ENCODE measurements around the gene PAX2.

PAX2 gene

DNA sequence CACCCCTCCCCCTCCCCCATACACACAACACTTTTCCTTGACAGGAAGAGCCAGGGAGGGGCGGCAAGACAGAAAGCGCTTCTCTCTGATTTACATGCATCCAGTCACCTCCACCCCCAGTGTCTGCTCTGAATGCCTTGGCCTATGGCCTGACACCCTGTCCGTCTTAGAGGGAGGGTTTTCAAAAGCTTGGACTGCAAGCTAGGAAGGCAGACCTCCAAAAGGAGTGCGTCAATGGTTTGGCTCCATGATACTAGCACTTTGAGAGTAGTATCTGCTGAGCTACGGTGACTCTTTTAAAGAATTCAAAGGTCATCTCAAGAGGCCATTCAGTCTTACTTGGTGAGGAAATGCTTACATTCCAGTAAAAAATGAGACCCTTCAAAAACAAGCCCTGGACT, 20.3 kb upstream of the PAX2 start:
- no peak for DNase-seq

DNA sequence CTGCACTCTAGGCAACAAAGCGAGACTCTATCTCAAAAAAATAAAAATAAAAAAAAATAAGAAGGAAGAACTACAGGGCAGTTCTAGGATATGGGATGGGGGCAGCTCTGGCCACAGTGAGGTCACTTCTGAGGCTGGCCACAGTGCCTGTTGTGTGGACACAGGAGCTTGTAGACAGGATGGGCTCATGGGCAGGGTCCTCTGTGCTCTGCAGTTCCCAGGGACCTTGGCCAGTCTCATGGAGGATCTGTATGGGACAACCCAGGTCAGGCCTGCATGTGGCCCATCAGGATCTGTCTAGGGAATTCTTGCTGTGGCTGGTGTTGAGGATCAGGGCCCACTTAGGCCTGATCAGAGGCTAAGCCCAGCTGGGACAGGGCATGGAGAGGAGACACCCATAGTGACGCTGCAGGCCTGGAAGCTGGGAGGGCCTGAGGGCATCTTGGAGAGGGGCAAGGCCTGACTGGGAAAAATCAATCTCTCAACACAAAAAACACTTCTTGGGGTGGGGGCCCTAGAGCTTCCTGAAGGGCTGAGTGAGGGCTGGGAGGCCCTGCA, 19.4 kb upstream of the PAX2 start:
- no peak for DNase-seq

DNA sequence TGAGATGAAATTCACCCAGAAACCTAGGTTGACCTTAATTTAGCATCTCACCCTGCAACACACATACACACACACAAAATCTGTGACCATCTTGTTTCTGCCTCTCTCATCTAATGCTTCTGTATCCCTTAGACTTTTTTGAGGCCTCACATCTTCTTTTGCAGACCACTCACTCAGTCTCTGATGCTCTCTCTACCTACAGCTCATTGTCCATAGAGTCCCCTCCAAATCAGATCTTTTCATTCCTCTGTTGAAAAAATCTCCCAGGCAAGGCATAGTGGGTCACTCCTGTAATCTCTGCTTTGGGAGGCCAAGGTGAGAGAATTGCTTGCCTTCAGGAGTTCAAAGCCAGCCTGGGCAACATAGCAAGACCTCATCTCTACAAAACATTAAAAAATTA, 17.6 kb upstream of the PAX2 start:
- no peak for DNase-seq

DNA sequence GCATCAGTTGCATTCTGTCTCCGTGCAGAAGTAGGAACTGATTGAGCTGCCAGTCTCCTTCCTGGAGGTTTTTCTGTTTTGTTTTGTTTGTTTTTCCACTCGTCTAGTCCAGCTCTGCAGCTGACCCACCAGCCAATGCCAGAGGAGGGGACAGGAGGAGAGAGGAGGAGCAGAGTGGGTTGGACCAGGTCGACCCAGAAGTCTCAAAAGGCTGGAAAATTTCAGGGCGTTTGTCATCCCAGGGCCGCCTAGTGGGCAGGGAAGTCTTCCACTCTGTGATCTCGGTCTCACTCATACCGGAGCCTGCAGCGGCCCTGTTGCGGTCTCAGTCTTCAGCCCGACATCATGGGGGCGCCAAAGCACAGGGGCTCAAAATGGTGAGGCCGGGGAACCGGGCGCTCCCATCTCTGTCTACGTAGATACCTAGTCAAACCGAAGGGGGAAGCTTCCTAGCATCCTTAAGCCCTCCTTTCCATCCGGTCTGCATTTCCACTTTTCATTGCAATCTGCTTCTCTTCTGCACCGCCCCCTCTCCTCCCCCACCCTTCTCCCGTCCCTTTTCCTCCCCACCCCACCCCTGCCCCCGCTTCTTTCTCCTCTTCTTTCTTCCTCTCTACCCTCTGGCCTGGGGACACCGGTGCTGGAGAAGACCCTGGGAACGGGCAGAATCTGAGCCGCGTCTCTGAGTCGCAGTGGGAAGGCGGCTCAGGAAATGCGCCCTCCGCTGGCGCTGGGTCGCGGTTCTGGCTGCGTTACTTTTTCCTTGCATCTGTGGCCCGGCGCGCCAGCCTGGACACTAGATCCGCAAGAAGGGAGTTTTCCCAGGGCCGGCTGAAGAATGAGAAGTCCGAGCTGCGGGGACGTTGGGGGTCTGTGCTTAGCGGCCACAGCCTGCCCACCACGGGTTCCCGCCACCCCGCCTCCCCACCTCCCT, 16.2 kb upstream of the PAX2 start:
- DNase-seq, result no peak

DNA sequence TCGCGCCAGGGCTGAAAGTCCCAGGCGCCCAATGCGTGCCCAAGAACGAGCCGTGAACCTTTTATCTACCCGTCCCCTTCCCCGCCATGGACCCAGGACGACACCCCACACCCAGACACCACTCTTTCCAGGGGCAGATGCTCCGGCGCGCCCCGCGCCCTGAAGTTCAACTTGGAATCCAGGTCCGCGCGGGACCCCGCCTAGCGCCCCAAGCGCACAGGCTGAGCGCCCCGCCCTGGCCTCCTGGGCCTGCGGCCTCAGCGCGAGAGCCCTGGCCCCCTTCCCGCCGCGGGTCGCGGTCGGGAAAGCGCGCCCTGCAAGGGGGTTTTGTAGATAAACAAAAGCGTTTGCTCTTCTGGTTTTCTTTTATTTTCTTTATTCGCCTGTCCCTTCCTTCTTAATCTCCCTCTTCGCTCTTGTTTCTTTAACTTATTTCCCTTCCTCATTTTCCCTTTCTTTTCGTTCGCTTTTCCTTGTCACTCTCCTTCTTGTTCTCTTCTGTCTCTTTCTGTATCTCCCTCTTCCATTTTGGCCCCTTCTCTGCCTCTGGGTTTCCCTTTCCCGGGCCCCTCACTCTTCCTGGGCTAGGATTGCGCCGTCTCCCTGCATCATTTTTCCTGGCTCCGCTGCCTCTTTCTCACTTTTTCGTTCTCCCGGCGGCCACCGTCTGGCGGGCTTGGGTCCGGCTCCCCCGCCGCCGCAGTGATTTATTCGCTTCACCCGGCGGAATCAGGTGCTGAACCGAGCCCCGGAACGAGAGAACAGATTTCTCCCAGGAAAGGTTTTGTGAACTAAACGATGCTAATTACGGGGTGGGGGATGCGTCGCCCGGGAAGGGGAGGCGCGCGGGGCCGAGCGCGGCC, 15.3 kb upstream of the PAX2 start:
- no peak for DNase-seq

DNA sequence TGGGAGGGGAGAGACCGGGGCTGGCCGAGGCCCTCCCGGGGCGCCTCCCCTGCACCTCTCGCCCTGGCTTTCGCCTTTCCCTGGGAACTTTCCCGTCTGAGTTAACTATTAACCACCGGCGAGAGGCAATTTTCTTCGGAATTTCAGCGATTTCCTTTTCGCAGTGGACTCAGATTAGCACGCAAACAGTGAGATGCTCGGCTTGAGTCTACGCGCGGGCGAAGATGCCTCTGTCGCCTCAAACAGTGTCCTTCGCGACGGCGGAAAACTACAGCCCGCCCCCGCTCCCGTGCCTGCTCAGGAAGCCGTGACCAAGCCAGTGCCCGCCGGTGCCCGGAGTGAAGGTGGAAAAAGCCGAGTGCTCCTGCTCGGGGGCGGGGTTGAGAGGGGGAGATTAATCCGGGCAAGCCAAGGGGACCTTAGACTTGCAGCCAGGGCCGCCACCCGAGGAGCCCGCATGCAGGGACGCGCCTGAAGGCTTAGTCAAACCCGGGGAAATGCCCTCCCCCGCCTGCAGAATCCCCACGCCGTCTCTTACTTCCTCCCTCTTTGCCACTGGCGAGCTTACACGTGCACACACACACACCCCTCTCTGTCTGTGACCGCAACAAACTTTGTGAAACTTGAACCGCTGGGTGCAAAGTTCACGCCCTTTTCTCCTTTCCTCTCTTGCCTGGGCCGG, 14.5 kb upstream of the PAX2 start:
- no peak for DNase-seq

DNA sequence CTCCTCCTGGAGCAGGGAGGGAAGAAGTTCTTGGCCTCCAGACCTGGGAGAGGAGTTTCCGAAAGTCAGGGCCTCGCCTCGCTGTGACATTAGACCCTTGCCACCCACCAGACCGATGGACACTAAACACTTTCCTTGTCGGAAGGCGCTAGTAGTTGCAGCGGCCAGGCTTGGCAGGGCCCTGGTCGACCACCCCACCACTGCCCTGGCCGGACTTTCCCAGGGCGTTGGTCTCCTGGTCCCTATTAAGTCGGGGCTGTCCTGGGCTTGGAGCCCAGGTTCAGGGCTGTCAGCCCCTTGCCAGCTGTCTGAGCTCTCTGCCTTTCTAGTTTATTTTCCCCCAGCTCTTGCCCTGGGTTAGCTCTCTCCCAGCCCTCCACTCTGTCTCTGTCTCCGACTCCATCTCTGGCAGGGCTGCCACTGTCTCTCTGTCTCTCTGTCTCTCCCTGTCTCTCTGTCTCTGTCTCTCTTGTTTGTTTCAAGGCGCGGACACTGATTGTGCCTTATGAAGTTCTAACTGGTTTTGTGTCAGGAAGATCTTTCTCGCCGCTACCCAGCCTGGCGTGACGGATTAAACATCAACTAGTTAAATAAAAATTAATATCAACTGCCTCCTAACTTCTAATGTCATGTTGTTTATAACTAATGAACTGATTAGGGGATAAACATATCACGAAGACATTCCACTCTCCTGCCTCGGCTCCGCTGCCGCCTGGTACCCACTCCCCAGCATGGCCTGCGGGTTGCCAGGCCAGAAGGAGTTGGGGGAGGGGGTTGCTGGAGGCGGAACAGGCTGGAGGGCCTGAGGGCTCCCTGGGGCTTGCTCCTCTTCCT, 13.8 kb upstream of the PAX2 start:
- no peak for DNase-seq

DNA sequence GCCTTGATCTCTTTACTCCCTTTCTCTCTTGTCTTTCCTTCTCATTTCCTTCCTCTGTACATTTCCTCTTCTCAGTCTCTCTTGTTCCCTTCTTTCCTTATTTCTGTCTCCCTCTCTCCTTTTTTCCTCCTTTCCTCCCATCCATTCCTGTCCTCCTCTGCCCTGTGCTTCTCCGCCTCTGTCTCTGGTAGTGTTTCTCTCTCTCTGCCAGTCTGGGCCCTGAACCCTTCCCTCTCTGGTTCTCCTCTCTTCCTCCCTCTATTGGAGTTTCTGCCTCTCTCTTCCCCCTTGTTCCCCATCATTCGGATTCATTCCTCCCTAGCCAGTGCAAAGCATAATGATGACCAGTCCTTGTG, 13.2 kb upstream of the PAX2 start:
- no peak for DNase-seq

DNA sequence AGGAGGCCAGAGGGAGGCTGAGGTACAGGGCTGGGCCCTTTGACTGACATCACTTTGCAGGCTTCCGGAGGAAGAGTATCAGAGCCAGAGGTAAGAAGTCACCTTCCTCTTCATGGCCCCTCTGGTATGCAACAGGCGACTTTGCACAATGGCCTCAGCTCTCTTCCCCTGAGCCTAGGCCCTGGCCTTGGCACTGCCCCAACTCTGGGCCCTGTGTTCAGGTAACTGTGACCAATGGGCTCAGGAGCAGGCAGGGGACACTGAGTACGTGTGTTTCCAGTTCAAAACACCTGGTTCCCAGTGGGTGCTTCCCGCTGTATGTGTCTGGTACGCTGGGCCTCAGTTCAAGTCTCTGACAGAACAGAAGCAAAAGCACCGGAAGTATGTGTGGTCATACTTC, 12.1 kb upstream of the PAX2 start:
- DNase-seq, result no peak

DNA sequence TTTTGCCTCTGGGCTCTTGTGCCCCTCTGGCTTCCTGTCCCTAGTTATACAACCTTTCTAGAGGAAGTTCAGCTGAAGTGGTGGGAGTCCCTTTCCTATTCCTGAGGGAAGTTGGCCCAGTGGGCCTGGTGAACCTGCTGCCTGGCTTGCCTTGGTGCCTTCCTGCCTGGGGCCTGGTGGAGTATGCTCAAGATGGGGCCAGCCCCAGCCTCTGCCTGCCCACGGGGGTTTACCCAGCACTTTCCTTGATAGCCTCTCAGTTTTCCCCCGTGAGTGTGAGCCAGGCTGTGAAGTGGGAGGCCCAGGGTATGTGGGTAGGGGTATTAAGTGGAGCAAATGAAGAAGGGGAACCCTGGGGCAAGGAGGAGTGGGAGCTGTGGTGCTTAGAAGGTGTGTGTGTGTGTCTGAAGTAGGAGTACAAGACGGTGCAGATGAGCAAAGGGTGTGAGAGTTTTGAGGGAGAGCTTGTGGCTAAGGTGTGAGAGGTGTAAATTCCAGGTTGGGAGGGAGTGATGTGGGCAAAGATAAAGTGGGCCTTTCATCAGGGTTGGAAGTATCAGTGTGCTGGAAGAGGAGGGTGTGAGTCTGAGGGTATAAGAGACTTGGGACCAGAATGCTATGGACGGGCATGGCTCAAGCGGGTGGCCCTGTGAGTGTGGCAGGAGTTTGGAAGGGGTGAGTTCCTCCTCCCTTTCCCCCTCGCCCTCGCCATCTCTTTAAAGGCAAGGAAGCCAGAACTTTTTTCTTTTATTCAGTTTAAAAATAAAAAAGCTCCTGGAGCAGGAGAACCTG, 10.9 kb upstream of the PAX2 start:
- DNase-seq, result no peak

DNA sequence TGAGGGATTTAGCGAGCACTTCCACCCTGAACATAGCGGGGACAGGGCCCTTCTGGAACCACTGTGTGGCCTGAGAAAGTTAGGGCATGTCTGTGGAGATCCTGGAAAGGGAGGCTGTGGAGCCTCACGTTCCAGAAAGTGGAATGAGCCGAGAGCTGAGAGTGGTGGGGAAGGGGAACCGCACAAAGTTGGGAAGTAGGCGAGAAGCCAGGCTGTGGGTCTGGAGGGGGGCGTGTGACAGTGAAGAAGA, 10.4 kb upstream of the PAX2 start:
- DNase-seq, result no peak

DNA sequence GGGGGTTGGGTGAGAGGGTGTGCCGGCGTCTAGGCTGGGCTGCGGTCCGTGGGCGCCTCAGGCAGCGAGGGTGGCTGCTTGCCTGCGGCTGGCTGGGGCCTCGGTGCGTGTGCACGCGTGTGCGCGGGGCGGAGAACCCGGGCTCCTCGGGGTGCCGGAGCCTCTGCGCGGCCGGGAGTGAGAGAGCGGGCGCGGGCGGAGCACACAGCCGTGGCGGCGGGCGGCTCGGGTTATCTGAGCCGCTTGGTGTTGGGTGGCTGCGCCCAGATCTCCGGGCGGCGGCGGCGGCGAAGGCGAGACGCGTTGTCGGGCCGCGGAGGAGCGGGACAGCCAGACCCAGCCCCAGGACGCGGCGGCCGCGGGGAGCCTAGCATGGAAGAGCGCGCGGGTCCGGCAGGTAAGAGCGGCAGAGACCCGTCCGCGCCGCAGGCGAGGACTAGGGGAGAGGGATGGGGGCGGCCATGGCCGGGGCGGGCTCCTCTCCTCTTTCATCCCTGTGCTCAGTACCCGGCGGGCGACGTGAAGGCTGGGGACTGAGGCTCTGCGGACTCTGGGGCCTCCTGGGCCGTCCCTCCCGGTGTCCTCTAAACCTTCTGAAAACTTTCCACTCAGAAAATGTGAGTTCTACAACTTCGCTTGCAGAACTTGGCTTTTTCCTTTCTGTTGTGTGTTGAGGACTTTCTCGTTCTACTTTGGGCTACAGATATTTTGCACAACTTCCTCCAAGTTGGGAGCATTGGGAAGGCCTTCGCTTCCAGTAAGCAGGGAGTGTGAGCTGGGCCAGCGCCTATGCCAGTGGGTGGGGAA, 9.8 kb upstream of the PAX2 start:
- no peak for DNase-seq

DNA sequence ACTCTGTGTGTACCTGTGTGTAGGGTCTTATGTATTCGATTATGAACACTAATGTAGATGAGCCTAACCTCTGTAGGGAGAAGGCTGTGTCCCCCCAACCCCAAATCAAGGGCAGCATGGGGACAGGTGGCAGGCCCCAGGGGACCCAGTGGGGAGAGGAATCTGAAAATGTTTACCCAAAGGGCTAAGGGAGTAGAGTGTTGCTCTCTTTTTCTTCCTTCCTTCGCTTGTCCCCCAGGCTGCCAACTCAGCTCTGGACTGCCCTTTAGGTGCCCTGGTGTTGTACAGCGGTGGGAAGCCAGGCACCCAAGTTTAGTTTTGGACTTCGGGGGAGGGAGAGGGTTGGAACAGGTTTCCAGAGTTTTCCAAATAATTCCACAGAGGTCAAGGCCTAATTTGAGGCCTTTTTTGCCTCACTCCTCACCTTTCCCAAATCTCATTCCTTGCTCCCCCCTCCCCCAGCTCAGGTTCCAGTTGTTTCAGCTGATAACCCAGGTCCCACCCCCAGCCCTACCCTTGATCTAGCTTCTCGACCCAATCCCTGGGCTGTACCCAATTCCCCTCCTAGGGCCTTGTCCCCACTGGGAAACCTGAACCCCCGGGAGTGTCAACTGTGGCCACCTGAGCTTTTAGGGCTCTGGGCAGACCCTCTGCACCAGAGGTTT, 9.1 kb upstream of the PAX2 start:
- DNase-seq, result no peak

DNA sequence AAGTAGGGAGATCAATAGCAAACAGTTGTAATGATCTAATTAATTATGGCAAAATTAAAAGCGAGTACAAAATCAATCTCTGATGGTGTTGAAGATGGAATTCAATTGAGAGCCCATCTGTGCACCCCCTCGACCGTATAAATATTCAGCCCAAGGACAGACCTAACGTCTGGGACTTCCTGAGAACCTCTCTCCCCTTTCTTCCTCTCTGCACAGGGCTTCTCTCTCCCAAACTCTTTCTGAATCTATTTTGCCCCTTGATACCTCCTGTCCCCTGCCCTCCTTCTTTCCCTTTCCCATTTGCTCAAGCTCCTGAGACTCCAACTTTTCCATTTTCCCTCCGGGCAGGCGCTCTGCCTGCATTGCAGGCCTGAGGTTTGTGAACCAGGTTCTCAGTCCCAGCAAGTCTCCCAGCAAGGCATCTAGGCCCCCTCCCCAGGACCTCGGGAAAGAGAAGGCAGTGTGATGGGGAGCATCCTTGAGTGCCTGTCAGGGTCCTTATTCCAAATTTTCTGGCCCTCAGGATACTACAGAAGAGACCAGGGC, 8.5 kb upstream of the PAX2 start:
- no peak for DNase-seq

DNA sequence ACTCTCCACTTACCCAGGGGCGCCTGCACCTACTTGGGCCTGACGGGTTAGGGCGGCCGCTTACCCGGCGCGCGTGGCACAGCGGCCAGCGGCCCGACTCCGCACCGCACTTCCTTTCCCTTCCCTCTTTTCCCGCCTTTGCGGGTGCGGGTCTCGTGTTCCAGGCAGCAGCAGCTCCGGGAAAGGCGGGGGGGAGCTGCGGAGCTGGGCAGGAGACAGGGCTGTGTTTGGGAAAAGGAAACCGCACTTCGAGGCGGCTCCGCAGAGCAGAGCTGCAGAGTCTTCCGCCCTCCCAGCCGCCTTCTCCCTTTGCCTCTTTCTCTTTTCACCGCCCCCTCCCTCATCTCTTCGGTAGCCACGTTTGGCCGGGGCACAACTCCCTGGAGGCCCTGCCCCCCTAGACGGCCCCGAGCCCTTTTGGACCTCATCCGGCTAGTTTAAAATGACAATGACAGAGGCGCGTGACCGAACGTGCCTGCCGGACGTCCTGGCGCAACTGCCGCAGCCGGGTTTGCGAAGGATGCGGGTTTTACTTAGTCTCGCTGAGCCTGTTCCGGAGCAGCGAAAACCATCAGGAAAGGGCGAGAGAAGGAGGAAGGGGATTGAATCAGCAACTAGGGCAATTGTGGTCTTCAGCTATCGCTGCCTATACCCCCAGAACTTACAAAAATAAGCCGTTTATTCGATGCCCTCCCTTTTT, 7.9 kb upstream of the PAX2 start:
- no peak for DNase-seq

DNA sequence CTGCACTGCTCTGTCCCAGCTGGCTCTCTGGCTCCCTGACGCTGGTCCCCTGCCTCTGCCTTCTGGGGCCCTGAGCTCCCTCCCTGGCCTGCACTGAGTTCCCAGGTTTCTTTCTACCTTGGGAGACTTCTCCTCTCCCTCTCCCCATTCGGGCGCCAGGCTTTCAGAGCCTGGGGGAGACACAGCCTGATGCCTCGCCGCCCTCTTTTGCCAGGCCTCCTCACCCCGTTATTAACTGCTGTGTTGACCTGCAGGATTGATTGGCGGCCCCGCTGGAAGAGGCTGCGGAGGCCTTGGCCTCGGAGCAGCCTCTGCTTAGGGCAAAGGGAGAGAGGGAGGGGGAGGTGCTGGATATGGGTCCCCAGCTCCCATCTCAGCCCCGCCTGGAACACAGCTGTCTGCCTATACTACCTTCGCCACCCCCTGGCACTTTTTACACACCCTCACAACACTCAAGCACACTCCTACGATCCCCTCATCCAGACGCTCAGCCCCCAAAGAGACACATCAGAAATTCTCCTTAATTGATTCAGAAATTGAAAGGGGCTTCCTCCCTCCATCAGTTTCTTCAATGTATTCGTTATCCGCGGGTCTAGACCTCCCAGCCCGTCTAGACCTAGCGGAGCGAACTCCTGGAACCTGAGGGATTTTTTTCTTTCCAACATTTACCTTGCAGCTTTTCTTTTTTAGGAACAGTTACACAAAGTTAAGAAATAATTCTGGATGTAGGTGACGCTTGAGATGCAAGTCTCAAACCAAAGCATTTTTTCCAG, 7.1 kb upstream of the PAX2 start:
- no peak for DNase-seq

DNA sequence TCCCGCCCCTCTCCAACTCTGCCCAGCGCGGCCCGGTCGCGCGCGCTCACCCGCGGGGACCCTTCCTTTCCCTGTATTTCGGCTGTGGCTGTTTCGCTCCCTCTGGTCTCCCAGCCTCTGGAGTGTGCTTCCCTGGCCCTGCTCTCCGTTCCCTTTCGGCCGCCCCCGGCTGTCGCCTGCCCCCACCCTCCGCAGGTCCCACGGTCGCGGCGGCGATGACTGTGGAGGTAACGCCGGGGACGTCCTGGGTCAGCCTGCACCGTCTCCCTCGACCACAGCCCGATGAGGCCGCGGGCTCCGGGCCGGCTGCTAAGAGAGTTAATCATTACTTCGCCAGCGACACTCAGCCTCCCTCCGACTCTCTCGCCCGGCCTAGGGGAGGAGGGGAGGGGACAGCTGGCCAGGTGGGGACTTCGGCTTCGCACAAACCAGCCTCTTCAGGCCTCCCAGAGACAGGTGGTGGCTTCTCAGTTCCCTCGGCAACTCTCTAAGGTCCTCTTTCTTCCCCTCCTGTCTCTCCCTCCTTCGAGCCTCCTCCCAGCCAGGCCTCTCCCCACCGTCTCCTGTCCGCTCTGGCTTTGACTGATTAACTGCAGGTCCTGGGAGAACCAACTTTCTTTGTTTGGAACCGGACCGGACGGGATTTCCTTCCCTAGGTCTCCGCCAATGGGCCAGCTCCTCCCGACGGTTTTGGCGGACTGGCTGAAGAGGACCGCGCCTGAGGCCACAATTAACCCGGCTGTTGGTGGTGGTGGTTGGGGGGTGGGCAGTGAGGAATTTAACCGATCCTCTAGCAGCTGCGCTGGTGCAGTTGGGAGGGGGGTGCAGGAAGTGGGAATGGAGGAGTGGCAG, 5.6 kb upstream of the PAX2 start:
- DNase-seq, result no peak

All from cerebellar nuclear complex (tissue), 1 donor.